H1 (cell line): Measurements from ENCODE around the gene NHEJ1. TPM values are rescaled to one million over a fixed set of nuclear protein-coding genes. Genes with fewer than 3 reads are reported as not detected.

Source experiments
- CBX5 ChIP-seq: fragments of 300-800, 300-1000 bp; sonication (generic); IDR thresholded peaks from 2 replicates; pipeline ENCODE4 v1.7.1; 2016; ENCODE audit warnings: antibody characterized with exemption, low read length, low read depth
- FOSL1 ChIP-seq: IDR thresholded peaks from 2 replicates; pipeline ENCODE4 v1.6.1; 2011; ENCODE audit warnings: mild to moderate bottlenecking, low read depth, low read length, moderate library complexity; ENCODE audit not compliant: insufficient read depth
- KDM4A ChIP-seq: IDR thresholded peaks from one replicate; pipeline ENCODE4 v1.7.1; 2012; ENCODE audit warnings: low read depth, mild to moderate bottlenecking, moderate library complexity, low read length, inconsistent platforms; ENCODE audit not compliant: severe bottlenecking
- MAFK ChIP-seq: IDR thresholded peaks from 2 replicates; pipeline ENCODE4 v1.6.1; 2012; ENCODE audit warnings: low read depth, mild to moderate bottlenecking, improper control_type of control experiment, low read length
- NANOG ChIP-seq: IDR thresholded peaks from 2 replicates; pipeline ENCODE4 v1.6.1; 2011; ENCODE audit warnings: low read length, low read depth, mild to moderate bottlenecking, inconsistent platforms; ENCODE audit not compliant: insufficient read depth, poor library complexity, severe bottlenecking
- POLR2A ChIP-seq, 2 experiments: IDR thresholded peaks; 1 replicate in 1 of 2; 2 replicates in 1 of 2; pipeline ENCODE4 v1.6.1; 2011; ENCODE audit warnings: low read depth in 2 of 2, low read length in 2 of 2, mild to moderate bottlenecking in 2 of 2; ENCODE audit errors: control extremely low read depth in 1 of 2
- SP4 ChIP-seq: IDR thresholded peaks from 2 replicates; pipeline ENCODE4 v1.6.1; 2012; ENCODE audit warnings: low read length, inconsistent platforms
- SRF ChIP-seq: IDR thresholded peaks from 2 replicates; pipeline ENCODE4 v1.6.1; 2011; ENCODE audit warnings: mild to moderate bottlenecking, low read depth, low read length, moderate library complexity
- TCF12 ChIP-seq: IDR thresholded peaks from 2 replicates; pipeline ENCODE4 v1.6.1; 2011; ENCODE audit warnings: low read depth, mild to moderate bottlenecking, low read length
- polyA plus RNA-seq, 7 experiments: library from polyadenylated mRNA; depleted of rRNA in 3 of 7; stranded (reverse) in 5 of 7; unstranded in 2 of 7; fragments of >200 nt in 5 of 7; fragments of 200-250 nt in 2 of 7; gene quantifications; 1 replicate in 5 of 7; 2 replicates in 1 of 7; 4 replicates in 1 of 7; pipeline versions ENCODE4 v1.2.1 to v1.2.3, GENCODE V29; 2011 to 2013; ENCODE audit warnings: missing spikeins in 2 of 7, mixed read lengths in 2 of 7
- total RNA-seq: library from RNA; stranded (reverse); fragmentation: NEBNext Ultra II Directional; extraction: Animal tissue kit (Norgen Biotek cat#: 25700); gene quantifications from 2 replicates; pipeline ENCODE4 v1.2.1, GENCODE V29; 2021

NHEJ1 gene
- total and polyA plus RNA-seq, 2 of the 8 experiments (the other 6 are each of a cell fraction or from before 2014, with no cell fraction given), result 22.7 to 24.1 TPM

DNA sequence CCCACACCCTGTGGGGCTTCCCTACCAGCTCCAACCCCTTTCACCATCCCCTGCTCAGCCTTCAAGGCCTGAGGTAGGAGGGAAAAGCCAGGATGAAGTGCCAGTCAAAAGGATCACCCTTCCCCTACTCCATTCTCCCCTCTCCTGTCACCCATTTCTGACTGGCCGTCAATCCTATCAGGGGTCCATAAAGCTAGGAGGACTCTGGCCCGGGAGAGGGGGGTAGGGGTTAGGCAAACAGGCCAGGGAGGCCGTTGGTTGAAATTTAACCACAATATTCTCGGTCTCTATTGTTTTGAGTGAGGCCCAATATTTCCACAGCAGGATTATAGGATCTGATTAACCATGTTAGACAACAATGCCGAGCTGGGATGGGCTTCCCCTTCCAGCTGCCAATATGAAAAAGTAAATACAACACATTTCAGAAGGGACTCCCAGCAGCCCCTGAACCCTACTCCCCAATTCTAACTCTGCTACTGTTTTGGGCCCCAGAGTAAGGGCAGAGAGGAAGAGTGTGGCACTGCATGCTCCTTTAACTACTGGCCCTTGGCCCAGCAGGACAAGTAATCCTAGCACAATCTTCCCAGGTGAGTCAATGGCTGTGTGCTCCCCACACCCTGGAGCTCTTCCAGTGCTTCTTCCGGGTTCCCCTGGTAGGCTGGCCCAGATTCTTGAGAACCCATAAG, 89.3 kb downstream of the NHEJ1 start (continued):
- no peak for TF ChIP-seq KDM4A
- no peak for TF ChIP-seq POLR2A (IDR thresholded peaks at IDR 0.05; ENCODE audit: control extremely low read depth in 1 of 2, low read depth in 2 of 2, low read length in 2 of 2)
- TF ChIP-seq CBX5, result no peak
- TF ChIP-seq SP4, result no peak
- no peak for TF ChIP-seq TCF12
- no peak for TF ChIP-seq SRF
- TF ChIP-seq FOSL1, result no peak
- TF ChIP-seq MAFK, result no peak
- TF ChIP-seq NANOG, result no peak
- TF ChIP-seq, all 59 proteins: peak for 0
